Natural killer cell treated with Interleukin-12 subunit alpha and Interleukin-12 subunit beta and Interleukin-15 and Interleukin-18, amount 100 ng/mL, for 72 hours (primary cell): Measurements from ENCODE around the gene CKLF. TPM values are rescaled to one million over a fixed set of nuclear protein-coding genes. Genes with fewer than 3 reads are reported as not detected.
A peak's percentile ranks its signal among the peaks of the same experiment; 100 is the strongest.
"Not testable (repeated sequence)": the region's sequence is repeated elsewhere in the genome, so short reads cannot be mapped to it uniquely, and the experiment has no call there.

Experiments
- ATAC-seq, 2 donors: fragments of 150-1000 bp; cut with Tn5 transposase in 1 of 2; sonication (Bioruptor Pico), chemical (Tn5 transposase) in 1 of 2; 2 replicates each; pipeline ENCODE4 v1.10.0; 2021
- DNase-seq: peaks from one replicate; pipeline ENCODE4 v3.0.0; 2022; ENCODE audit warnings: low spot score
- H3K27ac Mint-ChIP-seq, 2 donors: 1 replicate in 1 of 2; 2 replicates in 1 of 2; pipeline ENCODE4 v1.8.0; 2022; ENCODE audit warnings: mixed read lengths in 2 of 2, mild to moderate bottlenecking in 1 of 2, moderate library complexity in 1 of 2
- H3K27me3 Mint-ChIP-seq, 2 donors: 1 replicate in 1 of 2; 2 replicates in 1 of 2; pipeline ENCODE4 v1.8.0; 2022; ENCODE audit warnings: mixed read lengths in 2 of 2
- H3K36me3 Mint-ChIP-seq: one replicate; pipeline ENCODE4 v1.8.0; 2022; ENCODE audit warnings: mixed read lengths
- H3K4me1 Mint-ChIP-seq, 2 donors: 1 replicate in 1 of 2; 2 replicates in 1 of 2; pipeline ENCODE4 v1.8.0; 2022; ENCODE audit warnings: low read depth in 2 of 2, mixed read lengths in 2 of 2, mild to moderate bottlenecking in 1 of 2
- H3K4me3 Mint-ChIP-seq: one replicate; pipeline ENCODE4 v1.8.0; 2022; ENCODE audit warnings: mixed read lengths
- H3K9me3 Mint-ChIP-seq: 2 replicates; pipeline ENCODE4 v1.8.0; 2022; ENCODE audit warnings: mixed read lengths
- total RNA-seq, 2 donors: library from RNA; stranded (reverse); gene quantifications; one replicate each; pipeline ENCODE4 v1.2.3, GENCODE V29; 2022

CKLF gene
- total RNA-seq, 2 donors from 2014 or later, result 71.2 to 78.6 TPM

DNA sequence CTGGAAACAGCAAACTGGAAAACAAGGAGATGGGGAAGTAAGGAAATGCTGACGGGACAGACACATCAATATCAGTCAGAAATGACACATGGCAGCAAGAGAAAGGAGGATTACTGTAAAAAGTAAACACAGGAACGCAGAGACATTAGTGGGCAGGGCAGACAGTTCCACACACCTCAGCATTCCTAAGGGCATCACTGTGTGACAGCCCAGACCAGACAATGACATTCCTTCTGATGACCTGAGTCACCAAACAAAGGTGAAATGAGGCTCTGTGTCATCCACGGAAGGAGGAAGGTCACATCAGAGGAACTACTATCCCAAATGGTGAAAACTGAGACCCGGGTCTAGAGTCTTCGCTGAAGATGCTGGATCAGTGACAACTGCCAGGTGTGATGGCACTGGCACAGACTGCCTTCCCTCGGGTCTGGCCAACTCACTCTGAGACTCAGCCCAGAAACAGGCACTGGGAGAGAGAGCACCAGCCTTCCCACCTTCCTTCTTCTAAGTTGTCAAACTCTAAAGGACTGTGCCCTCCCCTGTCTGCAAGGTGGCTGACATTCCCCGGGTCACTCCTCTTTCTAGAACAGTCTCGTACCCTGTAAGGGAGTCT lies 39.2 kb upstream of the CKLF start:
- H3K4me3 Mint-ChIP-seq, result no peak overlapping the region
- H3K4me1 Mint-ChIP-seq, result peaks cover 32% of the 10 kb centered on the region in 2 donors
- ATAC-seq (no peak), DNase-seq (no peak)
- H3K9me3 Mint-ChIP-seq, result no peaks in the 10 kb centered on the region
- no peaks in the 10 kb centered on the region for H3K27me3 Mint-ChIP-seq
- H3K27ac Mint-ChIP-seq, result peak overlapping the region in 1 of 2 donors; percentile 14
- H3K36me3 Mint-ChIP-seq, result no peaks in the 10 kb centered on the region

GRCh38 chr16:66514391-66514790 lies 38.0 kb upstream of the CKLF start:
- not testable (repeated sequence) for DNase-seq, ATAC-seq, H3K4me3 Mint-ChIP-seq, H3K9me3 Mint-ChIP-seq, H3K36me3 Mint-ChIP-seq, H3K27me3 Mint-ChIP-seq
- peak overlapping the region; percentile 98 to 100 for H3K27ac Mint-ChIP-seq
- H3K4me1 Mint-ChIP-seq, result peaks cover 32% of the 10 kb centered on the region in 2 donors

GRCh38 chr16:66514980-66515595 lies 37.3 kb upstream of the CKLF start:
- peak overlapping the region; percentile 98 to 100 for H3K27ac Mint-ChIP-seq
- H3K4me1 Mint-ChIP-seq, result peaks cover 34 to 39% of the 10 kb centered on the region in 2 donors
- DNase-seq, H3K27me3 Mint-ChIP-seq, H3K36me3 Mint-ChIP-seq, H3K4me3 Mint-ChIP-seq, H3K9me3 Mint-ChIP-seq, ATAC-seq: not testable (repeated sequence)

- peak; percentile 74 for DNase-seq
- peak; percentile 49 to 57 for ATAC-seq
- H3K9me3 Mint-ChIP-seq, result no peaks in the 10 kb centered on the region
- H3K36me3 Mint-ChIP-seq, result no peaks in the 10 kb centered on the region
- H3K27me3 Mint-ChIP-seq, result no peaks in the 10 kb centered on the region
- H3K4me3 Mint-ChIP-seq, result peak overlapping the region; percentile 92
- peaks cover 42 to 47% of the 10 kb centered on the region in 2 donors for H3K4me1 Mint-ChIP-seq
- peak overlapping the region; percentile 98 to 100 for H3K27ac Mint-ChIP-seq
These were observed 36.5 kb upstream of the CKLF start for GRCh38 chr16:66515596-66516508.

DNA sequence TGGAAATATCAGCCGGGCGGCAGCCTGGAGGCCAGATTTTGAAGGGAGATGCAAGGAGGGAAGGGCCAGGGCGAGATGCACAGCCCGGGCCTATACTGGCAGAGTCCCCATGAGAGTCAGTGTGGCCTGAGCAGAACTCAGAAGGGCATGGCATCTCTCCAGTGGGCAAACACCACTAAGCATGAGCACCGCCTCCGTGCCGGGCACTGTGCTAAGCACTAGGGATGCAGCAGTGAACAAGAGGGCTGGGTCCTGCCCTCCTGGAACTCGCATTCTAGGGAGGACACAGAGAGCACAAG lies 35.9 kb upstream of the CKLF start:
- DNase-seq, result no peak
- H3K27me3 Mint-ChIP-seq, result no peaks in the 10 kb centered on the region
- ATAC-seq, result peak in 1 of 2 donors; percentile 39
- H3K36me3 Mint-ChIP-seq, result no peaks in the 10 kb centered on the region
- no peaks in the 10 kb centered on the region for H3K9me3 Mint-ChIP-seq
- H3K4me1 Mint-ChIP-seq, result peaks cover 48 to 53% of the 10 kb centered on the region in 2 donors
- H3K27ac Mint-ChIP-seq, result peak overlapping the region; percentile 98 to 100
- H3K4me3 Mint-ChIP-seq, result peak overlapping the region; percentile 92

DNA sequence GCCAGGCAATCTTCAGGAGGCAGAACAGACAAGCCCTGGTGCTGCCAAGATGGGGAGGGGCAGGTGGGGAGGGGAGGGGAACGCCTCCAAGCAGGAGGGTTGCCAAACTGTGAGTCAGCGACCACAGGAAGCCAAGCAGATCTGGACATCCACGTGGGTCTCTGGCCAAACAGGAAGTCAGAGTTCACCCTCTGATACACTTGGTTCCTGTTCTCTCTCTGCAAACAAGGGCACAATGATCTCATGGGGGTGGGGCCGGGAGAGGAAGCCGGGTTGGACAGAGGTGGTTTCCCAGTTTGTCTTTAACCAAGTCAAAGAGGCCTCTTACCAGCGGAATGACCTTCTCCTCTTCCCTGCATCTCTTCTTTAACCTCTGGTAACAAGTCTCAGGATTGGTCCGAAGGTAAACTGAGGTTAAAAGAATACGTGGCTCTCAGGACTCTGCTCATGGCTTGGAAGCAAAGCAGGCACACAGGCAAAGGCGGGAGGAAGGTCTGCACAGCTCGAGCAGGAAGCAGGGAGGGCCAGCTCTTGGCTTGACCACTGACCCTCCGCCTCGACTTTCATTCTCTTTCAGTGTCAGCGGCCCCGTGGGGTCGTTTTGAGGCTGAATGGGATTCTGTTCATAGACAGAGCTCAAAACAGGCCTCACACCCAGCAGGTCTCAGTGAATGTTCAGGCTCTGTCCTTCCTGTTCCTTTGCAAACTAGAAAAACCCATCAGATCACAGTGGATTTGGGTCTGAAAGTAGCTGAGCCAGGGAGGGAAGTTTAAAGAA lies 35.4 kb upstream of the CKLF start:
- ATAC-seq (peak; percentile 93 to 97), DNase-seq (peak; percentile 97)
- peaks cover 53 to 56% of the 10 kb centered on the region in 2 donors for H3K4me1 Mint-ChIP-seq
- no peaks in the 10 kb centered on the region for H3K9me3 Mint-ChIP-seq
- no peaks in the 10 kb centered on the region for H3K36me3 Mint-ChIP-seq
- peak overlapping the region; percentile 92 for H3K4me3 Mint-ChIP-seq
- peak overlapping the region; percentile 98 to 100 for H3K27ac Mint-ChIP-seq
- H3K27me3 Mint-ChIP-seq, result no peaks in the 10 kb centered on the region

DNA sequence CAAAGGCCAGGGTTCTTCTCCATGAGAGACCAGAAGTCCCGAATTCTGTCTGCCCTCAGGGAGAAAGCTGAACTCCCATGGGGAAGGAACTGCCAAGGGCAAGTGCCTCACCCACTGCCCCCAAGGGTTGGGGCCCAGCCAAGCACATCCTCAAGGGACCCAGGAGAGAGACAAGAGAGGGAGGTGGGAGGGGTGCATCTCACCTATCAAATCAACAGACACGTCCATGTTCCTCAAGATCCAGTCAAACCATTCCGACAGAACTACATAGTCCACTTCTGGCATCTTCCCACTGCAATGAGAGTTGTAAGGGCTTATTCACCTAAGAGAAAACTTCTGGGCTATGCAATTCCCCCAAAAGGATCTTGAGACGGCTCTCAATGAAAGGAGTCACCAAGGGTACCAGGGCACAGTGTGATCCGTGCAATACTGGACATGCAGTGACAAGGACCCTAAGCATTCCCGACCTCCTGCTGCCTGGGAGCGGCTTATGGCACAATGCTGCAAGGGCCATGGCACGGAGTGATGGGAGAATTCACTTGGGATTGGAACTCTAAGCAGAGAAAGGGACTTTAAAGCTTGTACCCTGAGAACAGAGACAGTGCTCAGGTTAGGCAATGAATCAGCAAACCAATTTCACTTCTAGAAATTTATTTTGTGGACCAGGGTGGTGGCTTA lies 34.7 kb upstream of the CKLF start:
- H3K27ac Mint-ChIP-seq, result peak overlapping the region; percentile 98 to 100

DNA sequence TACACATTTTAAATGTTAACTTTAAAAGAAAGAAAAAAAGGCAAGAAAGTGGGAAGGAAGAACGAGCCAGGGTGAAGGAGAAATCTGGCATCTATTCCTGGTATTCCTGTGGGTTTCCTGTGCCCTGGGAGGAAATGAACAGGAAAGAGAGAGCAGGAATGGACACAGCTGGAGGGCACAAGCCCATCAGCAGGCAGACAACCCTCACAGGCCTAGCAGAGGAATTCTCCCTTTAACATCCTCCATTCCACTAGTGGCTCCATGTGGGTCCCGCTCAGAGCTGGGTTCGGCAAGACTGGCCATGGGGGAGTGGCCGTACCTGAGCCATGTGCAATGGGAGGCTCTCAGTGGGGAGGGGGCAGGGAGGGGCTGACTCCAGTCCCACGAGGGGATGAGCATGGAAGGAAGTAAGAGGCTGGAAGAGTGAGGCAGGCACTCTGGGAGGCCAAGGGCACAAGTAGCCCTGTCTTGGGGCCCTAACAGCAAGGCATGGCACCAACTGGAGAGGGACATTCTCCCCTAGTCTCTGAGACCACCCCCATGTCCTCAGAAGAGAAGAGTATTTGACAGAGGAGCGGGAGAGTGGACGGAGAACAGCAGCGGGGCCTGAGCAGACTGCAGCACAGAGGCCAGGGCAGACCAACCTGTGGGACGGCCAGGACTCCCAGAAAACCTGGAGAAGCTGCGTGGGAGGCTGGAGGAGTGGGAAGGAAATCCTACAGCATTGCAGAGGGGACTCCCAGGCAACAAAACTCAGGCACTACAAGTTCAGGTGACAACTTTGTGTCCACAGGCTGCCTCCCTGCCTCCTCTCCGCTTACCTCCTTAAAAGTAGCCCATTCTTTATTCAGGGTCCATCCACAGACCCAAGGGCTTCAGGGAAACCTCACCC lies 32.6 kb upstream of the CKLF start:
- H3K4me1 Mint-ChIP-seq, result peaks cover 74 to 75% of the 10 kb centered on the region in 2 donors
- no peaks in the 10 kb centered on the region for H3K27me3 Mint-ChIP-seq
- ATAC-seq (no peak), DNase-seq (no peak)
- no peaks in the 10 kb centered on the region for H3K9me3 Mint-ChIP-seq
- H3K4me3 Mint-ChIP-seq, result peak overlapping the region; percentile 81
- peak overlapping the region; percentile 98 to 100 for H3K27ac Mint-ChIP-seq
- no peaks in the 10 kb centered on the region for H3K36me3 Mint-ChIP-seq

More for the DNA sequence above, 34.7 kb upstream of the CKLF start:
- Mint-ChIP-seq H3K36me3 (no peaks in the 10 kb centered on the region), H3K9me3 (no peaks in the 10 kb centered on the region), H3K4me3 (peak overlapping the region; percentile 92), H3K4me1 (peaks cover 61 to 62% of the 10 kb centered on the region in 2 donors), H3K27me3 (no peaks in the 10 kb centered on the region)
- DNase-seq, result no peak
- ATAC-seq, result no peak

DNA sequence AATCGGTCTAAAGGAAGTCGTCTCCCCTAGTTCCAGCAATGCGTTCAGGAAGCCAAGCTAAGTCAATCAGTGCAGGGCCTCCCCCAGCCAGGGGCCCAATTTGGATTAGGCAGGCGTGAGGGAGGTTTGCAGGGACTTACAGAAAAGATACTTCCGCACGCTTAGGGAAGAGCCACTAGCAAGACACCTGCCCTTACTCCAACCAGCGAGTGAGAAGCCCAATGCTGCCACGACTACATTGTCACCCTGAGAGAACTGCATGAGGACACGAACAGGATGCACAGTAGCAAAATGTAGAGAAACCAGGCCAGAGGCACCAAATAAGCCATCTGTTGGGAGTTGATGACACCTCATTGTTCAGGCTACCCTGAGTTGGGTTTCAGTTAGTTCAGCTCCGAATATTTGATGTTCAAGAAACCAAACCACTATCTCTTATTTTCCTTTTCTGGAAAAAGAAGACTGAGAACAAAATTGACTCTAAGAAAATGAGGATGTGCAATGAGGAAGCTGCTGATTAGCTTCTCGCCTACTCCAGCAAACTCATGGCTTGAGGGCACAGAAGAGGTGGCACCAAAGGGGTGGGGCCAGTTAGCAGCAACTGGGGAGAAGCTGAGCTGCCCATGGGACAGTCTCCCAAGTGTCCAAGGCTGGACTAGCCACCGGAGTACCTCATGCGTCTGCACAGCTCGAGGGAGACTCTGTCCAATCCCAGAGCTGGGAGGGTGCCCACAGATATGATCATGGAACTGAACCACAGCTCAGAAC lies 31.8 kb upstream of the CKLF start:
- H3K27ac Mint-ChIP-seq, result peak overlapping the region; percentile 98 to 100
- no peaks in the 10 kb centered on the region for H3K27me3 Mint-ChIP-seq
- no peak for DNase-seq
- H3K36me3 Mint-ChIP-seq, result no peaks in the 10 kb centered on the region
- no peaks in the 10 kb centered on the region for H3K9me3 Mint-ChIP-seq
- H3K4me3 Mint-ChIP-seq, result peak overlapping the region; percentile 81
- ATAC-seq, result no peak
- H3K4me1 Mint-ChIP-seq, result peaks cover 73 to 76% of the 10 kb centered on the region in 2 donors

DNA sequence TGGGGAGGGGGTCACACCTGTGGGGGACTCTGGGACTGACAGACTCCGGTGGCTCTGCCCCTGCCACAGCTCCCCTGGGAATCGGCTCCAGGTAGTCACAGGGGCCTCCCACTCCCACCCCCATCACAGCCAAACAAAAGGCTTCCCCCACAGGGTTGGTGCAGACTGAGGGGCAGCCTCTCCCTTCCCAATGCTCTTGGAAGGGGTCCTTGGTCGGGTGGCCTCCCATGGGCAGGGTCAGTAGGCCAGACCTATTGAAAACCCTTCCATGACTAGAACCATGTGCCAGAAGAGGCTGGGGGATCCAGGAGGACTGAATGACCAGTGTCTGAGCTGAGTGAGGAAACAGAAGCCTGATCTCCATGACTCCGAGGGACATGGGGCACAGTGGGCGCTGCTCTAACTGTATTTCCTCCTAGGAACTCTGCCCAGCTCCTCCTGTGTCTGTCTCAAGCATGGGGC lies 31.1 kb upstream of the CKLF start:
- Mint-ChIP-seq H3K36me3 (no peaks in the 10 kb centered on the region), H3K4me3 (peak overlapping the region; percentile 81), H3K27me3 (no peaks in the 10 kb centered on the region), H3K9me3 (no peaks in the 10 kb centered on the region), H3K27ac (peak overlapping the region; percentile 98 to 100), H3K4me1 (peaks cover 73 to 74% of the 10 kb centered on the region in 2 donors)
- ATAC-seq, result no peak
- no peak for DNase-seq

DNA sequence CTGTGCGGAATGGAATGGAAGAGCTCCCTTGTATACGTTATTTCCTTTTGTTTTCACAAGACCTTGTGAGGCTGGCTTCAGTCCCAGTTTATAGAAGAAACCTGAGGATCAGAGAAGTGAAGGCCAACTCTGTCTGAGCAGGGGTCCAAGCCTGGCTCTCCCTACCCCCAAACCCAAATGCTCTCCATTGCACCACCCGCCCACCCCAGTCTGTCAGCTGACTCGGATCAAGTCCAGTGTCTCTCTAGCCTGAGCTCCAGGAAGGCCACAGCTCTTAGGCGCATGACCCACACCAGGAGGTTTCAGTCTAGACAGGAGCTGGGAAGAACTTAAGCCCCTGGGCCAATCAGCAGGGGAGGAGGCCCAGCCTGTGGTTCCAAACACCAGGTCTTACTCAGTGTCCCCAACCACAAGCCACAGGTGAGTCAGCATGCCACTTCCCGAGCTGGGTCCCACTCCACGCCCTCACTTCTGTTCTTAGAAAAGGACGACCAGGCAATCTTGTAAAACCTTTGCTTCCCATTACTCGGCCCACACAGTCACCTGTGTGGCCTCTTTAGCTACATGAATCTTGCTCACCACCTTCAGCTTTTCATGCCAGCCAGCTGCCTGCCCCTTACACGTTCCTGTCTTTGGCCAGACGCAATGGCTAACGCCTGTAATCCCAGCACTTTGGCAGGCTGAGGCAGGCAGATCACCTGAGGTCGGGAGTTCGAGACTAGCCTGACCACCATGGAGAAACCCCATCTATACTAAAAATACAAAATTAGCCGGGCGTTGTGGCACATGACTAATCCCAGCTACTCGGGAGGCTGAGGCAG lies 30.2 kb upstream of the CKLF start:
- ATAC-seq (peak; percentile 95), DNase-seq (peak; percentile 96)
- H3K4me1 Mint-ChIP-seq, result peaks cover 69 to 70% of the 10 kb centered on the region in 2 donors
- H3K36me3 Mint-ChIP-seq, result no peaks in the 10 kb centered on the region
- no peaks in the 10 kb centered on the region for H3K27me3 Mint-ChIP-seq
- H3K9me3 Mint-ChIP-seq, result no peaks in the 10 kb centered on the region
- peak overlapping the region; percentile 81 for H3K4me3 Mint-ChIP-seq
- peak overlapping the region; percentile 98 to 100 for H3K27ac Mint-ChIP-seq
